Panc1 (cell line): ENCODE results near the gene NPFF. TPM values are rescaled to one million over a fixed set of nuclear protein-coding genes. Genes with fewer than 3 reads are reported as not detected.

Source experiments
- ATAC-seq: fragments of 200-7000 bp; cut with Tn5 transposase; 2 replicates; pipeline ENCODE4 v1.9.1; 2020; ENCODE audit warnings: mild to moderate bottlenecking, moderate library complexity
- BruUV-seq: library from RNA; stranded (reverse); fragments of 400-500 nt; replicated peaks from 2 replicates; lab custom pipeline; 2021; lab: Mats Ljungman, UMichigan
- CTCF ChIA-PET: fragments of 300-600 bp; sonication (Branson Sonifier 250); formaldehyde crosslinking; loops from one replicate; lab custom pipeline; 2022; ENCODE audit warnings: antibody characterized with exemption; lab: Charles Lee
- POLR2A ChIA-PET: fragments of 300-600 bp; sonication (Branson Sonifier 250); formaldehyde crosslinking; loops from one replicate; lab custom pipeline; 2022; ENCODE audit warnings: antibody characterized with exemption; lab: Charles Lee
- DNase-seq: peaks from one replicate; pipeline ENCODE4 v3.0.0-alpha.2; 2010; ENCODE audit warnings: low read depth, low spot score
- H3K27ac ChIP-seq: 2 replicates; pipeline ENCODE4 v1.5.1; 2011; ENCODE audit warnings: mild to moderate bottlenecking, low read length, inconsistent platforms
- H3K27me3 ChIP-seq: fragments of 200-500 bp; sonication (Bioruptor generic); 2 replicates; pipeline ENCODE4 v1.6.0; 2014; ENCODE audit warnings: low read length, inconsistent platforms; ENCODE audit not compliant: control insufficient read depth, insufficient read depth
- H3K36me3 ChIP-seq: fragments of 200-500 bp; sonication (Bioruptor generic); 2 replicates; pipeline ENCODE4 v1.5.1; 2014; ENCODE audit warnings: inconsistent platforms, mild to moderate bottlenecking, low read length, moderate library complexity; ENCODE audit not compliant: control insufficient read depth, insufficient read depth
- H3K4me1 ChIP-seq: 2 replicates; pipeline ENCODE4 v1.5.1; 2011; ENCODE audit warnings: inconsistent platforms, mild to moderate bottlenecking, low read length, moderate library complexity; ENCODE audit not compliant: control insufficient read depth, insufficient read depth
- H3K4me3 ChIP-seq, 2 experiments: 2 replicates each; pipeline ENCODE4 v1.5.1; 2011 to 2012; ENCODE audit warnings: low read depth in 2 of 2, low read length in 2 of 2, mild to moderate bottlenecking in 2 of 2, inconsistent platforms in 1 of 2, moderate library complexity in 1 of 2
- H3K9me3 ChIP-seq: fragments of 200-500 bp; sonication (Bioruptor generic); 2 replicates; pipeline ENCODE4 v1.5.1; 2014; ENCODE audit warnings: low read depth, mild to moderate bottlenecking, inconsistent platforms, low read length, moderate library complexity; ENCODE audit not compliant: control insufficient read depth, insufficient read depth
- POLR2AphosphoS5 ChIP-seq: IDR thresholded peaks from 2 replicates; pipeline ENCODE4 v1.6.1; 2012; ENCODE audit warnings: mild to moderate bottlenecking, low read depth, low read length, moderate library complexity
- SIN3A ChIP-seq: IDR thresholded peaks from 2 replicates; pipeline ENCODE4 v1.6.1; 2012; ENCODE audit warnings: low read depth, mild to moderate bottlenecking, low read length, moderate library complexity, borderline replicate concordance; ENCODE audit not compliant: insufficient read depth
- TCF7L2 ChIP-seq: IDR thresholded peaks from 2 replicates; pipeline ENCODE4 v1.6.1; 2011; ENCODE audit warnings: mild to moderate bottlenecking, low read depth, low read length, inconsistent platforms
- in situ Hi-C: cut with HindIII; loops from 2 replicates; pipeline ENCODE4 v1.10.0; 2016; ENCODE audit warnings: low sequenced_read_pairs, low pct_unique_long_range_greater_than_20kb
- intact Hi-C: fragments of 100-400 bp; cut with micrococcal nuclease; formaldehyde crosslinking; loops from one replicate; pipeline ENCODE4 v1.10.0; 2022; ENCODE audit not compliant: unreplicated experiment
- total RNA-seq: library from RNA; stranded (reverse); gene quantifications from one replicate; pipeline ENCODE4 v1.2.1, GENCODE V29; 2021; ENCODE audit not compliant: unreplicated experiment
- TF ChIP-seq, protein P1 (sequence below), 2 experiments: IDR thresholded peaks; 2 replicates each; pipeline ENCODE4 v1.6.1; 2011 to 2012; ENCODE audit warnings: low read depth in 2 of 2, control low read depth in 1 of 2, low read length in 1 of 2, mild to moderate bottlenecking in 1 of 2, moderate library complexity in 1 of 2; ENCODE audit not compliant: insufficient read depth in 1 of 2
- TF ChIP-seq, protein P2 (sequence below): fragments of 450-650 bp; IDR thresholded peaks from 2 replicates; pipeline ENCODE4 v1.5.1; 2017; ENCODE audit warnings: mild to moderate bottlenecking

Gene NPFF
- total RNA-seq, 1 experiment from 2014 or later: not detected

DNA sequence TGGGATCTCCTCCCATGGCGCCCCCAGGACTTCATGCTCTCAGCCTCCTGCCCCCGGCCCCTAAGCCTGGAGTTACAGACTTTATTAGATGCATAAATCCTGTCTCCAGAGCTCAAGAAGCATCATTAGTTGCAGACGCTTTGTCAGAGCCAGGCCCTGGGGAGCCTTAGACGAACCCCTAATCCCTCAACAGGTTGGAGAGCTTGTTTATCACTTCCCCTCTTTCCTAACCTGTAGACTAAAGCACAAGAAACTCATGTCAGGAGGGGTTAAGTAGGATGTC is 260 bp upstream of the NPFF start:
- no peak overlapping the region for H3K27ac ChIP-seq
- in situ Hi-C loops (no loop called here), intact Hi-C loops (loop anchor here (5.0 kb wide), 1 partner anchor 185 kb away; the partner anchor contains the start of gene AAAS)
- ChIA-PET POLR2A (no interaction called here), CTCF (no interaction called here)
- no peaks in the 10 kb centered on the region for H3K9me3 ChIP-seq
- DNase-seq (no peak), ATAC-seq (no peak)
- H3K4me1 ChIP-seq: peaks cover 11% of the 10 kb centered on the region
- BruUV-seq: no TSS peak
- H3K4me3 ChIP-seq: no peak overlapping the region
- no peaks in the 10 kb centered on the region; the same call in none of the 2 replicates for H3K36me3 ChIP-seq
- H3K27me3 ChIP-seq: no peaks in the 10 kb centered on the region
- no peak for TF ChIP-seq TCF7L2
- TF ChIP-seq, protein P1, sequence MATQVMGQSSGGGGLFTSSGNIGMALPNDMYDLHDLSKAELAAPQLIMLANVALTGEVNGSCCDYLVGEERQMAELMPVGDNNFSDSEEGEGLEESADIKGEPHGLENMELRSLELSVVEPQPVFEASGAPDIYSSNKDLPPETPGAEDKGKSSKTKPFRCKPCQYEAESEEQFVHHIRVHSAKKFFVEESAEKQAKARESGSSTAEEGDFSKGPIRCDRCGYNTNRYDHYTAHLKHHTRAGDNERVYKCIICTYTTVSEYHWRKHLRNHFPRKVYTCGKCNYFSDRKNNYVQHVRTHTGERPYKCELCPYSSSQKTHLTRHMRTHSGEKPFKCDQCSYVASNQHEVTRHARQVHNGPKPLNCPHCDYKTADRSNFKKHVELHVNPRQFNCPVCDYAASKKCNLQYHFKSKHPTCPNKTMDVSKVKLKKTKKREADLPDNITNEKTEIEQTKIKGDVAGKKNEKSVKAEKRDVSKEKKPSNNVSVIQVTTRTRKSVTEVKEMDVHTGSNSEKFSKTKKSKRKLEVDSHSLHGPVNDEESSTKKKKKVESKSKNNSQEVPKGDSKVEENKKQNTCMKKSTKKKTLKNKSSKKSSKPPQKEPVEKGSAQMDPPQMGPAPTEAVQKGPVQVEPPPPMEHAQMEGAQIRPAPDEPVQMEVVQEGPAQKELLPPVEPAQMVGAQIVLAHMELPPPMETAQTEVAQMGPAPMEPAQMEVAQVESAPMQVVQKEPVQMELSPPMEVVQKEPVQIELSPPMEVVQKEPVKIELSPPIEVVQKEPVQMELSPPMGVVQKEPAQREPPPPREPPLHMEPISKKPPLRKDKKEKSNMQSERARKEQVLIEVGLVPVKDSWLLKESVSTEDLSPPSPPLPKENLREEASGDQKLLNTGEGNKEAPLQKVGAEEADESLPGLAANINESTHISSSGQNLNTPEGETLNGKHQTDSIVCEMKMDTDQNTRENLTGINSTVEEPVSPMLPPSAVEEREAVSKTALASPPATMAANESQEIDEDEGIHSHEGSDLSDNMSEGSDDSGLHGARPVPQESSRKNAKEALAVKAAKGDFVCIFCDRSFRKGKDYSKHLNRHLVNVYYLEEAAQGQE (IDR thresholded peaks at IDR 0.05; ENCODE audit: insufficient read depth in 1 of 2, low read depth in 2 of 2, low read length in 1 of 2): no peak
- no peak for TF ChIP-seq SIN3A
- TF ChIP-seq, protein P2, sequence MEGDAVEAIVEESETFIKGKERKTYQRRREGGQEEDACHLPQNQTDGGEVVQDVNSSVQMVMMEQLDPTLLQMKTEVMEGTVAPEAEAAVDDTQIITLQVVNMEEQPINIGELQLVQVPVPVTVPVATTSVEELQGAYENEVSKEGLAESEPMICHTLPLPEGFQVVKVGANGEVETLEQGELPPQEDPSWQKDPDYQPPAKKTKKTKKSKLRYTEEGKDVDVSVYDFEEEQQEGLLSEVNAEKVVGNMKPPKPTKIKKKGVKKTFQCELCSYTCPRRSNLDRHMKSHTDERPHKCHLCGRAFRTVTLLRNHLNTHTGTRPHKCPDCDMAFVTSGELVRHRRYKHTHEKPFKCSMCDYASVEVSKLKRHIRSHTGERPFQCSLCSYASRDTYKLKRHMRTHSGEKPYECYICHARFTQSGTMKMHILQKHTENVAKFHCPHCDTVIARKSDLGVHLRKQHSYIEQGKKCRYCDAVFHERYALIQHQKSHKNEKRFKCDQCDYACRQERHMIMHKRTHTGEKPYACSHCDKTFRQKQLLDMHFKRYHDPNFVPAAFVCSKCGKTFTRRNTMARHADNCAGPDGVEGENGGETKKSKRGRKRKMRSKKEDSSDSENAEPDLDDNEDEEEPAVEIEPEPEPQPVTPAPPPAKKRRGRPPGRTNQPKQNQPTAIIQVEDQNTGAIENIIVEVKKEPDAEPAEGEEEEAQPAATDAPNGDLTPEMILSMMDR: no peak
- TF ChIP-seq POLR2AphosphoS5: no peak; the same call in 1 of the 2 replicates

DNA sequence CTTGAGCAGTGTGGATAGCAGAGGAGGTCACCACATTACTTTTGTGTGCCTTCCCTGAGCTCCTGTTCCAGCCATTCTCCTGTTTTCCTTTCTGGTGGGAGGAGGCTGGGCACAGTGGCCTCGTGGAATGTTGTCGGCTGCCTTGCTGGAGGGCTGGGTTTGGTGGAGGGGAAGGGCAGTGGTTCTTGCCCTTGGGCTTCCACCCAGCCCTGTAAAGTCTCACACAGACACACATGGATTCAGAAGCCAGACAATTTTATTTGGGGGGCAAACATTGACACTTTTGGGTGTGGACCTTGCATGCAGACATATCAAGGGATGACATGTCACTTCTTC is 866 bp downstream of the NPFF start:
- intact Hi-C loops (loop anchor here (5.0 kb wide), 1 partner anchor 184 kb away; the partner anchor contains the start of gene AAAS), in situ Hi-C loops (no loop called here)
- Histone ChIP-seq H3K4me1 (peaks cover 21% of the 10 kb centered on the region), H3K27ac (no peak overlapping the region), H3K9me3 (no peaks in the 10 kb centered on the region), H3K4me3 (no peak overlapping the region), H3K36me3 (no peaks in the 10 kb centered on the region; the same call in none of the 2 replicates), H3K27me3 (no peaks in the 10 kb centered on the region)
- TF ChIP-seq, protein P1 (IDR thresholded peaks at IDR 0.05; ENCODE audit: insufficient read depth in 1 of 2, low read depth in 2 of 2, low read length in 1 of 2): no peak
- TF ChIP-seq POLR2AphosphoS5 (no peak), SIN3A (no peak), TCF7L2 (no peak)
- TF ChIP-seq, protein P2: no peak
- DNase-seq: no peak
- ATAC-seq: no peak
- ChIA-PET POLR2A (no interaction called here), CTCF (no interaction called here)
- BruUV-seq: no TSS peak
